WTC11 (cell line): Measurements from ENCODE around the gene ARHGAP4. TPM values are rescaled to one million over a fixed set of nuclear protein-coding genes. Genes with fewer than 3 reads are reported as not detected.
A peak's percentile ranks its signal among the peaks of the same experiment; 100 is the strongest.

Experiments
- ATAC-seq: fragments of 200-7000 bp; cut with Tn5 transposase; 2 replicates; pipeline ENCODE4 v1.10.0; 2021; ENCODE audit warnings: mild to moderate bottlenecking, moderate library complexity
- CTCF ChIA-PET: fragments of 300-600 bp; sonication (Branson Sonifier 250); formaldehyde crosslinking; loops from one replicate; lab custom pipeline; 2021; ENCODE audit warnings: antibody characterized with exemption; lab: Charles Lee
- POLR2A ChIA-PET: fragments of 350-600 bp; sonication (Branson Sonifier 250); formaldehyde crosslinking; loops from one replicate; lab custom pipeline; 2021; ENCODE audit warnings: antibody characterized with exemption; lab: Charles Lee
- DNase-seq: peaks from one replicate; pipeline ENCODE4 v3.0.0; 2021; ENCODE audit warnings: low spot score
- H3K27ac Mint-ChIP-seq: 2 replicates; pipeline ENCODE4 v1.8.0; 2021; ENCODE audit warnings: mixed read lengths
- H3K27me3 Mint-ChIP-seq: 2 replicates; pipeline ENCODE4 v1.8.0; 2021; ENCODE audit warnings: low read depth, mild to moderate bottlenecking, moderate library complexity, mixed read lengths
- H3K36me3 Mint-ChIP-seq: 2 replicates; pipeline ENCODE4 v1.8.0; 2021; ENCODE audit warnings: mixed read lengths
- H3K4me1 Mint-ChIP-seq: 2 replicates; pipeline ENCODE4 v1.8.0; 2022; ENCODE audit warnings: mixed read lengths
- H3K4me3 Mint-ChIP-seq: 2 replicates; pipeline ENCODE4 v1.8.0; 2021; ENCODE audit warnings: mild to moderate bottlenecking, moderate library complexity, mixed read lengths
- H3K9me3 Mint-ChIP-seq: 2 replicates; pipeline ENCODE4 v1.8.0; 2021; ENCODE audit warnings: mixed read lengths
- CTCF ChIP-seq: fragments of 200-600 bp; IDR thresholded peaks from 2 replicates; pipeline ENCODE4 v1.8.0; 2022; ENCODE audit warnings: antibody characterized with exemption
- ELF4 ChIP-seq: sonication (generic); formaldehyde crosslinking; IDR thresholded peaks from 2 replicates; pipeline ENCODE4 v1.8.1; 2022; ENCODE audit warnings: low read depth, mild to moderate bottlenecking, moderate library complexity, missing genetic modification reagents
- GABPB1 ChIP-seq: sonication (generic); formaldehyde crosslinking; IDR thresholded peaks from 2 replicates; pipeline ENCODE4 v1.8.1; 2023; ENCODE audit warnings: mild to moderate bottlenecking, missing genetic modification reagents
- NFE2L1 ChIP-seq: sonication (generic); formaldehyde crosslinking; IDR thresholded peaks from 2 replicates; pipeline ENCODE4 v1.8.1; 2023; ENCODE audit warnings: missing genetic modification reagents
- NR3C1 ChIP-seq: sonication (generic); formaldehyde crosslinking; conservative IDR thresholded peaks from 2 replicates; pipeline ENCODE4 v1.8.1; 2023; ENCODE audit warnings: low read depth, mild to moderate bottlenecking, missing genetic modification reagents
- OVOL2 ChIP-seq: fragments of 250-450 bp; sonication (Bioruptor Pico); IDR thresholded peaks from 2 replicates; pipeline ENCODE4 v1.9.0; 2021; ENCODE audit warnings: mild to moderate bottlenecking, borderline replicate concordance
- SMAD3 ChIP-seq: sonication (generic); formaldehyde crosslinking; IDR thresholded peaks from 2 replicates; pipeline ENCODE4 v1.8.0; 2022; ENCODE audit warnings: missing genetic modification reagents, mild to moderate bottlenecking, borderline replicate concordance
- SP1 ChIP-seq: sonication (generic); formaldehyde crosslinking; conservative IDR thresholded peaks from 2 replicates; pipeline ENCODE4 v1.8.1; 2022; ENCODE audit warnings: missing genetic modification reagents
- ZBTB43 ChIP-seq: sonication (generic); formaldehyde crosslinking; IDR thresholded peaks from 2 replicates; pipeline ENCODE4 v1.8.1; 2023; ENCODE audit warnings: mild to moderate bottlenecking, missing genetic modification reagents
- ZNF138 ChIP-seq: sonication (generic); formaldehyde crosslinking; conservative IDR thresholded peaks from 2 replicates; pipeline ENCODE4 v1.8.1; 2022; ENCODE audit warnings: mild to moderate bottlenecking, moderate library complexity, missing genetic modification reagents
- ZNF396 ChIP-seq: fragments of 250-450 bp; sonication (Bioruptor Pico); IDR thresholded peaks from 2 replicates; pipeline ENCODE4 v1.8.0; 2021; ENCODE audit warnings: mild to moderate bottlenecking, moderate library complexity, borderline replicate concordance
- ZNF416 ChIP-seq: fragments of 250-450 bp; sonication (Bioruptor Pico); IDR thresholded peaks from 2 replicates; pipeline ENCODE4 v1.9.0; 2021; ENCODE audit warnings: mild to moderate bottlenecking, inconsistent platforms
- ZNF671 ChIP-seq: fragments of 250-450 bp; sonication (Bioruptor Pico); IDR thresholded peaks from 2 replicates; pipeline ENCODE4 v1.8.0; 2021; ENCODE audit warnings: mild to moderate bottlenecking
- total RNA-seq: library from RNA; stranded (reverse); gene quantifications from 3 replicates; pipeline ENCODE4 v1.2.3, GENCODE V29; 2021
- TF ChIP-seq, protein P1 (sequence below): sonication (generic); formaldehyde crosslinking; IDR thresholded peaks from 2 replicates; pipeline ENCODE4 v1.8.1; 2022; ENCODE audit warnings: low read depth, mild to moderate bottlenecking, moderate library complexity, missing genetic modification reagents, borderline replicate concordance
- TF ChIP-seq, protein P2 (sequence below): sonication (generic); formaldehyde crosslinking; IDR thresholded peaks from 2 replicates; pipeline ENCODE4 v1.8.1; 2023; ENCODE audit warnings: mild to moderate bottlenecking, missing genetic modification reagents, moderate library complexity

The ARHGAP4 gene
- total RNA-seq, 1 experiment from 2014 or later: 52.1 TPM

- Mint-ChIP-seq H3K4me1 (peaks cover 11% of the 10 kb centered on the region; the same call in 1 of the 2 replicates), H3K27me3 (no peaks in the 10 kb centered on the region), H3K9me3 (no peaks in the 10 kb centered on the region), H3K36me3 (peaks cover 6% of the 10 kb centered on the region), H3K27ac (no peak within 1 kb of the TSS), H3K4me3 (peak within 1 kb of the TSS; percentile 81)
- TF ChIP-seq NR3C1 (CRISPR knock-in tag) (no peak), SP1 (0 out of 2 replicates have a peak, but pooled peaks have one; percentile 33), OVOL2 (CRISPR knock-in tag) (no peak), ELF4 (no peak), ZNF138 (CRISPR knock-in tag) (no peak)
- TF ChIP-seq, protein P1, sequence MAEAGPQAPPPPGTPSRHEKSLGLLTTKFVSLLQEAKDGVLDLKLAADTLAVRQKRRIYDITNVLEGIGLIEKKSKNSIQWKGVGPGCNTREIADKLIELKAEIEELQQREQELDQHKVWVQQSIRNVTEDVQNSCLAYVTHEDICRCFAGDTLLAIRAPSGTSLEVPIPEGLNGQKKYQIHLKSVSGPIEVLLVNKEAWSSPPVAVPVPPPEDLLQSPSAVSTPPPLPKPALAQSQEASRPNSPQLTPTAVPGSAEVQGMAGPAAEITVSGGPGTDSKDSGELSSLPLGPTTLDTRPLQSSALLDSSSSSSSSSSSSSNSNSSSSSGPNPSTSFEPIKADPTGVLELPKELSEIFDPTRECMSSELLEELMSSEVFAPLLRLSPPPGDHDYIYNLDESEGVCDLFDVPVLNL (CRISPR knock-in tag): no peak
- DNase-seq (peak; percentile 62), ATAC-seq (peak; percentile 93)
- CTCF ChIA-PET: interaction anchor here (0.9 to 1.5 kb wide), 4 partner anchors 9 to 64 kb away, joined by 3 to 8 read pairs (median 4); partner anchors contain the start of gene ARHGAP4
- POLR2A ChIA-PET: interaction anchor here (0.9 to 1.3 kb wide), 3 partner anchors 8 to 36 kb away, joined by 3 read pairs; no protein-coding TSS in a partner anchor
These were observed 8.8 kb upstream of the ARHGAP4 start, which contains the start of gene NAA10 for GRCh38 chrX:153934762-153935325. NAA10 (minus strand) TSS chrX:153935037; CDS start chrX:153934904, 133 bp downstream.

- POLR2A ChIA-PET: interaction anchor here (1.2 kb wide), 1 partner anchor 15 kb away, joined by 3 read pairs; no protein-coding TSS in a partner anchor
- CTCF ChIA-PET: interaction anchor here (0.9 to 1.4 kb wide), 3 partner anchors 12 to 63 kb away, joined by 3 to 8 read pairs (median 3); no protein-coding TSS in a partner anchor
- H3K4me3 Mint-ChIP-seq: peak overlapping the region; percentile 81
- no peak overlapping the region for H3K27ac Mint-ChIP-seq
- DNase-seq (no peak), ATAC-seq (no peak)
- TF ChIP-seq GABPB1 (CRISPR knock-in tag): no peak
- H3K4me1 Mint-ChIP-seq: 0 out of 2 replicates have a peak, but pooled peaks cover 9% of the 10 kb centered on the region
- H3K9me3 Mint-ChIP-seq: no peaks in the 10 kb centered on the region
- no peaks in the 10 kb centered on the region for H3K27me3 Mint-ChIP-seq
- peaks cover 6% of the 10 kb centered on the region for H3K36me3 Mint-ChIP-seq
These were observed 8.2 kb upstream of the ARHGAP4 start for GRCh38 chrX:153934148-153934761.

DNA sequence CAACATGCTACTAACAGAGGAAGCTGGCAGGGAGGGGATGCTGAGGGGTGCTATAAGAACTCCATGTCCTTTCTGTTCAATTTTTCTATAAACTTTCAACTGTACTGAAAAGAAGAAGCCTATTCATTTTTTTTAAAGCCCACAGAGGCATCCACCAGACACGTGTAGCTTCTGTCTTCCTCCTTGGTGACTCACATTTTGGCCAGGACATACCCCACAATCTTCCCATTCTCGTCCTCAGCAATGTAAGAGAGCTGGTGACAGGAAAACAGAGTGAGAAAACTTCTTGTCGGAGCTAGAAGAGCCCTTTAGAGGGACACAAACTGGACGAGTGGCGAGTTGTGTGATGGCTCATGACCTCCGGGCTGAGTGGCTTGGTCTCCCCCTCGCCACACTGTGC is 7.7 kb upstream of the ARHGAP4 start:
- no peak for DNase-seq
- CTCF ChIA-PET: interaction anchor here (1.2 to 1.4 kb wide), 2 partner anchors 11 to 13 kb away, joined by 3 to 4 read pairs; no protein-coding TSS in a partner anchor
- H3K4me3 Mint-ChIP-seq: peak overlapping the region; percentile 81
- no peak for ATAC-seq
- H3K27ac Mint-ChIP-seq: no peak overlapping the region
- peaks cover 6% of the 10 kb centered on the region for H3K36me3 Mint-ChIP-seq
- POLR2A ChIA-PET: no interaction called here
- no peaks in the 10 kb centered on the region for H3K9me3 Mint-ChIP-seq
- H3K4me1 Mint-ChIP-seq: peaks cover 12% of the 10 kb centered on the region
- H3K27me3 Mint-ChIP-seq: no peaks in the 10 kb centered on the region
- TF ChIP-seq, protein P2, sequence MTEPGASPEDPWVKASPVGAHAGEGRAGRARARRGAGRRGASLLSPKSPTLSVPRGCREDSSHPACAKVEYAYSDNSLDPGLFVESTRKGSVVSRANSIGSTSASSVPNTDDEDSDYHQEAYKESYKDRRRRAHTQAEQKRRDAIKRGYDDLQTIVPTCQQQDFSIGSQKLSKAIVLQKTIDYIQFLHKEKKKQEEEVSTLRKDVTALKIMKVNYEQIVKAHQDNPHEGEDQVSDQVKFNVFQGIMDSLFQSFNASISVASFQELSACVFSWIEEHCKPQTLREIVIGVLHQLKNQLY (CRISPR knock-in tag): no peak
- no peak for TF ChIP-seq ZBTB43 (CRISPR knock-in tag)
- no peak for TF ChIP-seq OVOL2 (CRISPR knock-in tag)
- TF ChIP-seq ZNF396: no peak
- TF ChIP-seq CTCF: no peak
- no peak for TF ChIP-seq ZNF671 (CRISPR knock-in tag)
- TF ChIP-seq ZNF416 (CRISPR knock-in tag): no peak
- no peak for TF ChIP-seq NFE2L1 (CRISPR knock-in tag)
- no peak for TF ChIP-seq SMAD3 (CRISPR knock-in tag)
